Chondrocyte (in vitro differentiated cells): ENCODE results near the gene PPP1R16B. TPM values are rescaled to one million over a fixed set of nuclear protein-coding genes. Genes with fewer than 3 reads are reported as not detected.
"Not testable (repeated sequence)": the region's sequence is repeated elsewhere in the genome, so short reads cannot be mapped to it uniquely, and the experiment has no call there.

ENCODE experiments used
- DNase-seq: peaks from one replicate; pipeline ENCODE4 v3.0.0; 2021; ENCODE audit warnings: mixed read lengths, low spot score
- H3K27ac Mint-ChIP-seq: one replicate; pipeline ENCODE4 v1.8.0; 2021; ENCODE audit warnings: mild to moderate bottlenecking, moderate library complexity, mixed read lengths; ENCODE audit not compliant: unreplicated experiment
- H3K27me3 Mint-ChIP-seq: 2 replicates; pipeline ENCODE4 v1.8.0; 2021; ENCODE audit warnings: low read depth, mixed read lengths
- H3K36me3 Mint-ChIP-seq: 2 replicates; pipeline ENCODE4 v1.8.0; 2021; ENCODE audit warnings: low read depth, mixed read lengths
- H3K4me1 Mint-ChIP-seq: 2 replicates; pipeline ENCODE4 v1.8.0; 2021; ENCODE audit warnings: low read depth, mild to moderate bottlenecking, mixed read lengths
- H3K4me3 Mint-ChIP-seq: one replicate; pipeline ENCODE4 v1.8.0; 2021; ENCODE audit warnings: mild to moderate bottlenecking, moderate library complexity, mixed read lengths; ENCODE audit not compliant: unreplicated experiment
- H3K9me3 Mint-ChIP-seq: 2 replicates; pipeline ENCODE4 v1.8.0; 2021; ENCODE audit warnings: low read depth, mixed read lengths
- total RNA-seq: library from RNA; stranded (reverse); gene quantifications from 3 replicates; pipeline ENCODE4 v1.2.1, GENCODE V29; 2021
- TF ChIP-seq, protein P1 (sequence below): fragments of 200-600 bp; sonication (generic); IDR thresholded peaks from 2 replicates; pipeline ENCODE4 v1.5.0; 2021; ENCODE audit warnings: antibody characterized with exemption, mild to moderate bottlenecking, moderate library complexity

The PPP1R16B gene
- total RNA-seq, 1 donor from 2014 or later, result not detected

DNA sequence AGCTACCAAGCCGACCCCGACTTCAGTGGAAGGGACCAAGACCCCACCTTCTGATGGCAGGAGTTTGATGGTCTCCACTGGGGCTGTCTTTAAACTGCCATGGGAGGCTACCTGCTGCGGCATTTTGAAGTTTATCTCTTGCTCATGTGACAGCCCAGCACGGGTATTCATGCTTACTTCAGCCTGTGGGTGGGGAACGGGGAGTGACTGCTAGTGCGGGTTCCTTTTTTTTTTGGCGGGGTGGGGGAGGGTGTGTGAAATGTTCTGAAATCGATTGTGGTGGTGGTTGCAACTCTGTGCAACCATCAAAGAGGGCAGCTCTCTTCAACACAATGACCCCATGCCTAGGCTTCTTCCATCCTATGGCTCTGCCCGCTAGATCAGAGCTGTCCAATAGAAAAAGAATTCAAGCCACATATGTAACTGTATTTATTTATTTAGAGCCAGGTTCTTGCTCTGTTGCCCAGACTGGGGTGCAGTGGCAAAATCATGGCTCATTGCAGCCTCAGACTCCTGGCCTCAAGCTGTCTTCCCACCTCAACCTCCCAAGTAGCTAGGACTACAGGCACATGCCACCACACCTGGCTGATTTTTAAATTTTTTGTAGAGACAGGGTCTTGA is 53.7 kb downstream of the PPP1R16B start:
- no peak overlapping the region for H3K4me3 Mint-ChIP-seq
- H3K27me3 Mint-ChIP-seq, result peaks cover 15% of the 10 kb centered on the region
- no peaks in the 10 kb centered on the region for H3K9me3 Mint-ChIP-seq
- TF ChIP-seq, protein P1, sequence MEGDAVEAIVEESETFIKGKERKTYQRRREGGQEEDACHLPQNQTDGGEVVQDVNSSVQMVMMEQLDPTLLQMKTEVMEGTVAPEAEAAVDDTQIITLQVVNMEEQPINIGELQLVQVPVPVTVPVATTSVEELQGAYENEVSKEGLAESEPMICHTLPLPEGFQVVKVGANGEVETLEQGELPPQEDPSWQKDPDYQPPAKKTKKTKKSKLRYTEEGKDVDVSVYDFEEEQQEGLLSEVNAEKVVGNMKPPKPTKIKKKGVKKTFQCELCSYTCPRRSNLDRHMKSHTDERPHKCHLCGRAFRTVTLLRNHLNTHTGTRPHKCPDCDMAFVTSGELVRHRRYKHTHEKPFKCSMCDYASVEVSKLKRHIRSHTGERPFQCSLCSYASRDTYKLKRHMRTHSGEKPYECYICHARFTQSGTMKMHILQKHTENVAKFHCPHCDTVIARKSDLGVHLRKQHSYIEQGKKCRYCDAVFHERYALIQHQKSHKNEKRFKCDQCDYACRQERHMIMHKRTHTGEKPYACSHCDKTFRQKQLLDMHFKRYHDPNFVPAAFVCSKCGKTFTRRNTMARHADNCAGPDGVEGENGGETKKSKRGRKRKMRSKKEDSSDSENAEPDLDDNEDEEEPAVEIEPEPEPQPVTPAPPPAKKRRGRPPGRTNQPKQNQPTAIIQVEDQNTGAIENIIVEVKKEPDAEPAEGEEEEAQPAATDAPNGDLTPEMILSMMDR, result no peak
- H3K27ac Mint-ChIP-seq, result no peak overlapping the region
- H3K36me3 Mint-ChIP-seq, result no peaks in the 10 kb centered on the region
- no peak for DNase-seq
- H3K4me1 Mint-ChIP-seq, result no peaks in the 10 kb centered on the region

GRCh38 chr20:38859857-38860256 is 54.4 kb downstream of the PPP1R16B start:
- H3K9me3 Mint-ChIP-seq, H3K4me3 Mint-ChIP-seq, H3K27ac Mint-ChIP-seq, DNase-seq, H3K4me1 Mint-ChIP-seq, H3K36me3 Mint-ChIP-seq: not testable (repeated sequence)
- peaks cover 15% of the 10 kb centered on the region for H3K27me3 Mint-ChIP-seq

- Mint-ChIP-seq H3K27me3 (peaks cover 13% of the 10 kb centered on the region), H3K9me3 (no peaks in the 10 kb centered on the region), H3K27ac (no peak overlapping the region), H3K4me3 (no peak overlapping the region), H3K4me1 (no peaks in the 10 kb centered on the region), H3K36me3 (no peaks in the 10 kb centered on the region)
- TF ChIP-seq, protein P1, result no peak
- DNase-seq, result no peak
These were observed 55.5 kb downstream of the PPP1R16B start for GRCh38 chr20:38861071-38861401.

DNA sequence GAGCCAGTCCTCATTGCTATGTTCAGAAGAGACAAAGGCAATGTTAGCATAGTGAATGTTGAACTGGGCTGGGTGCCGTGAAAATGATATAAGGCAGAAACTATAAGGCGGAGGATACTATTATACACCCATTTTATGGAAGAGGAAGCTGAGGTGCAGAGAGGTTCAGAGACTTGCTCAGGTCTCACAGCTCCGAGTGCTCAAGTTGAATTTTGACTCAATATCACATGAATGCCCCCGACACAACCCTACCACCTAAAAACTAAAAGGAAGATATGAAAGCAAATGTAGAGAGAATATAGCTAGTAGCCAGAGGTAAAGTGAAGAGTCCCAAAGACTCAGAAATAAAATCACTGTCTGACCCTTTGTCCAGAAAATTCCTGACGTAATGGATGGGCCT is 56.7 kb downstream of the PPP1R16B start:
- no peak overlapping the region for H3K27ac Mint-ChIP-seq
- H3K4me3 Mint-ChIP-seq, result no peak overlapping the region
- no peak for DNase-seq
- H3K27me3 Mint-ChIP-seq, result peaks cover 9% of the 10 kb centered on the region
- no peaks in the 10 kb centered on the region for H3K4me1 Mint-ChIP-seq
- no peaks in the 10 kb centered on the region for H3K9me3 Mint-ChIP-seq
- TF ChIP-seq, protein P1, result no peak
- no peaks in the 10 kb centered on the region for H3K36me3 Mint-ChIP-seq

- Mint-ChIP-seq H3K4me3 (no peak overlapping the region), H3K36me3 (no peaks in the 10 kb centered on the region), H3K27me3 (peaks cover 10% of the 10 kb centered on the region), H3K9me3 (no peaks in the 10 kb centered on the region), H3K27ac (no peak overlapping the region), H3K4me1 (no peaks in the 10 kb centered on the region)
- TF ChIP-seq, protein P1, result no peak
- DNase-seq, result no peak
These were observed 57.7 kb downstream of the PPP1R16B start for GRCh38 chr20:38863024-38863851.
